Measurements from ENCODE around the gene PIM3. TPM values are rescaled to one million over a fixed set of nuclear protein-coding genes. Genes with fewer than 3 reads are reported as not detected.

The PIM3 gene
- total and polyA plus RNA-seq, 10 of the 15 experiments (the other 5 are each of a cell fraction or from before 2014, with no cell fraction given), result 0.31 to 60.8 (median 12.4) TPM

- ChIA-PET CTCF (interaction anchor here (1.2 kb wide), 1 partner anchor 11 kb away, joined by 4 read pairs; no protein-coding TSS in a partner anchor), POLR2A (no interaction called here), SMC1A (ENCODE audit: uncharacterized antibody, unreplicated experiment) (no interaction called here), RAD21 (ENCODE audit: unreplicated experiment) (no interaction called here)
- Histone ChIP-seq H3K4me2 (ENCODE audit: control insufficient read depth, insufficient read depth) (no peak overlapping the region), H3K4me1 (ENCODE audit: control insufficient read depth, insufficient read depth, low read length) (peaks cover 4% of the 10 kb centered on the region; the same call in 1 of the 2 replicates), H3K9ac (ENCODE audit: control insufficient read depth, insufficient read depth, low read length) (no peak overlapping the region), H3K9me3 (replicated peaks; ENCODE audit: control insufficient read depth, insufficient read depth, low read length) (no peaks in the 10 kb centered on the region), H3K27me3 (replicated peaks in 1 of 2; ENCODE audit: control insufficient read depth in 2 of 2, insufficient read depth in 2 of 2, low read length in 1 of 2) (no peaks in the 10 kb centered on the region), H4K20me1 (ENCODE audit: control insufficient read depth, insufficient read depth) (no peaks in the 10 kb centered on the region), H3K36me3 (ENCODE audit: control insufficient read depth in 2 of 2, insufficient read depth in 2 of 2, low read length in 1 of 2) (no peaks in the 10 kb centered on the region), H3K4me3 (no peak overlapping the region), H3K79me2 (ENCODE audit: control insufficient read depth, insufficient read depth, low read length) (peaks cover 16% of the 10 kb centered on the region), H3K27ac (ENCODE audit: control insufficient read depth, insufficient read depth) (no peak overlapping the region), H2AFZ (ENCODE audit: control insufficient read depth, low read depth, low read length) (no peak overlapping the region)
- intact Hi-C loops (cut with micrococcal nuclease; ENCODE audit: unreplicated experiment), result no loop called here
- ATAC-seq (no peak), FAIRE-seq (no peak), DNase-seq (ENCODE audit: low read depth, low spot score) (no peak)
- in situ Hi-C loops (cut with MboI), result no loop called here
- no TSS peak for BruUV-seq (replicated peaks)
- TF ChIP-seq POLR2AphosphoS5 (IDR thresholded peaks at IDR 0.05; ENCODE audit: low read length), result no peak
- TF ChIP-seq SMARCA5 (IDR thresholded peaks at IDR 0.05), result no peak
- no peak for TF ChIP-seq POU2F2 (IDR thresholded peaks at IDR 0.05; ENCODE audit: borderline replicate concordance, low read depth, low read length)
- TF ChIP-seq SMAD1 (IDR thresholded peaks at IDR 0.05; ENCODE audit: low read depth, partially characterized antibody), result no peak
- no peak for TF ChIP-seq CREB1 (IDR thresholded peaks at IDR 0.05; ENCODE audit: low read depth)
- WGBS (ENCODE audit: insufficient coverage, insufficient replicate concordance, low lambda C conversion rate, missing lambda C conversion rate), result 65% methylated on average over 6 of the region's 6 CpGs
These were observed 13.3 kb upstream of the PIM3 start for GRCh38 chr22:49947296-49947622.

GRCh38 chr22:49948116-49948957, 12.2 kb upstream of the PIM3 start:
- no peaks in the 10 kb centered on the region for H3K9me3 ChIP-seq (replicated peaks; ENCODE audit: control insufficient read depth, insufficient read depth, low read length)
- no peaks in the 10 kb centered on the region for H4K20me1 ChIP-seq (ENCODE audit: control insufficient read depth, insufficient read depth)
- no peak overlapping the region for H3K4me2 ChIP-seq (ENCODE audit: control insufficient read depth, insufficient read depth)
- H3K27me3 ChIP-seq (replicated peaks in 1 of 2; ENCODE audit: control insufficient read depth in 2 of 2, insufficient read depth in 2 of 2, low read length in 1 of 2), result no peaks in the 10 kb centered on the region
- FAIRE-seq, result no peak
- RAD21 ChIA-PET (ENCODE audit: unreplicated experiment), result no interaction called here
- 48% methylated on average over 23 of the region's 23 CpGs for WGBS (ENCODE audit: insufficient coverage, insufficient replicate concordance, low lambda C conversion rate, missing lambda C conversion rate)
- no peak overlapping the region for H3K4me3 ChIP-seq
- CTCF ChIA-PET, result no interaction called here
- no peaks in the 10 kb centered on the region for H3K36me3 ChIP-seq (ENCODE audit: control insufficient read depth in 2 of 2, insufficient read depth in 2 of 2, low read length in 1 of 2)
- no peak for DNase-seq (ENCODE audit: low read depth, low spot score)
- peaks cover 4% of the 10 kb centered on the region; the same call in 1 of the 2 replicates for H3K4me1 ChIP-seq (ENCODE audit: control insufficient read depth, insufficient read depth, low read length)
- SMC1A ChIA-PET (ENCODE audit: uncharacterized antibody, unreplicated experiment), result no interaction called here
- H3K27ac ChIP-seq (ENCODE audit: control insufficient read depth, insufficient read depth), result no peak overlapping the region
- no TSS peak for BruUV-seq (replicated peaks)
- POLR2A ChIA-PET, result no interaction called here
- in situ Hi-C loops (cut with MboI) (no loop called here), intact Hi-C loops (cut with micrococcal nuclease; ENCODE audit: unreplicated experiment) (no loop called here)
- ATAC-seq, result no peak
- peaks cover 10% of the 10 kb centered on the region for H3K79me2 ChIP-seq (ENCODE audit: control insufficient read depth, insufficient read depth, low read length)
- no peak overlapping the region for H3K9ac ChIP-seq (ENCODE audit: control insufficient read depth, insufficient read depth, low read length)
- H2AFZ ChIP-seq (ENCODE audit: control insufficient read depth, low read depth, low read length), result no peak overlapping the region
- TF ChIP-seq ZBTB11 (CRISPR knock-in tag; IDR thresholded peaks at IDR 0.05) (no peak), SIX5 (IDR thresholded peaks at IDR 0.05; ENCODE audit: low read depth, low read length, severe bottlenecking) (no peak), TCF3 (IDR thresholded peaks at IDR 0.05; ENCODE audit: borderline replicate concordance, insufficient read depth, low read depth, low read length) (no peak), REST (IDR thresholded peaks at IDR 0.05; ENCODE audit: low read depth, low read length) (no peak), BMI1 (IDR thresholded peaks at IDR 0.05; ENCODE audit: borderline replicate concordance) (no peak), POLR2AphosphoS5 (IDR thresholded peaks at IDR 0.05; ENCODE audit: low read length) (no peak)
